H1 (cell line): Measurements from ENCODE around the gene RPS4Y2. TPM values are rescaled to one million over a fixed set of nuclear protein-coding genes. Genes with fewer than 3 reads are reported as not detected.

Experiments used
- HDAC6 ChIP-seq: IDR thresholded peaks from one replicate; pipeline ENCODE4 v1.7.1; 2012; ENCODE audit warnings: low read depth, mild to moderate bottlenecking, inconsistent platforms, low read length, moderate library complexity
- RAD21 ChIP-seq, 2 experiments: IDR thresholded peaks in 1 of 2; conservative IDR thresholded peaks in 1 of 2; 2 replicates each; pipeline ENCODE4 v1.6.1; 2011; ENCODE audit warnings: low read depth in 2 of 2, low read length in 2 of 2, improper control_type of control experiment in 1 of 2, inconsistent platforms in 1 of 2, mild to moderate bottlenecking in 1 of 2, moderate library complexity in 1 of 2
- RNF2 ChIP-seq: fragments of 200-900, 300-1000 bp; sonication (generic); IDR thresholded peaks from 2 replicates; pipeline ENCODE4 v1.7.1; 2016; ENCODE audit warnings: borderline replicate concordance, low read depth, mild to moderate bottlenecking, antibody characterized with exemption, low read length; ENCODE audit not compliant: poor library complexity, severe bottlenecking; ENCODE audit errors: missing control alignments
- polyA plus RNA-seq, 7 experiments: library from polyadenylated mRNA; depleted of rRNA in 3 of 7; stranded (reverse) in 5 of 7; unstranded in 2 of 7; fragments of >200 nt in 5 of 7; fragments of 200-250 nt in 2 of 7; gene quantifications; 1 replicate in 5 of 7; 2 replicates in 1 of 7; 4 replicates in 1 of 7; pipeline versions ENCODE4 v1.2.1 to v1.2.3, GENCODE V29; 2011 to 2013; ENCODE audit warnings: missing spikeins in 2 of 7, mixed read lengths in 2 of 7
- total RNA-seq: library from RNA; stranded (reverse); fragmentation: NEBNext Ultra II Directional; extraction: Animal tissue kit (Norgen Biotek cat#: 25700); gene quantifications from 2 replicates; pipeline ENCODE4 v1.2.1, GENCODE V29; 2021

Gene RPS4Y2
- total and polyA plus RNA-seq, 2 of the 8 experiments (the other 6 are each of a cell fraction or from before 2014, with no cell fraction given): not detected

DNA sequence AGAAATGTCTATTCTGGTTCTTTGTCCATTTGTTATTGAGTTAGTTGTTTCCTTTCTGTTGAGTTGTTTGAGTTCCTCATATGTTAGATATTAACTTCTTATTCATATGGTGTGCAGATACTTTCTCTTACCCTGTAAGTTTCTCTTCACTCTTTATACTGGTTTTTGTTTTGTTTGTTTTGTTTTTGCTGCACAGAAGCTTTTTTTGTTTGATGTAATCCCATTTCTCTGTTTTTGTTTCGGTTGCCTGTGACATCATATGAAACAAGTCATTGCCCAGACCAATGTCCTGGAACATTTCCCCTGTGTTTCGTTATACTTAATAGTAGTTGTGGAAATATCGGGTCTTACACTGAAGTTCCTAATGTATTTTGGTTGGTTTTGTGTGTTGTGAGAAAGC is 31.2 kb downstream of the RPS4Y2 start (continued):
- TF ChIP-seq RAD21 (IDR thresholded peaks at IDR 0.05 in 1 of 2, conservative IDR thresholded peaks at IDR 0.05 in 1 of 2; ENCODE audit: low read depth in 2 of 2, low read length in 2 of 2) (no peak), RNF2 (no peak), HDAC6 (no peak)
